Head of caudate nucleus (tissue), 42 donors: ENCODE data around the gene CLPTM1.
A peak's percentile ranks its signal among the peaks of the same experiment; 100 is the strongest.

ENCODE experiments used
- DNase-seq, 42 donors: peaks; one replicate each; pipeline versions ENCODE4 v3.0.0 to v3.0.0-alpha.2; 2020 to 2021; ENCODE audit warnings: mixed read lengths in 7 of 42
- intact Hi-C: fragments of 100-400 bp; cut with DNase I; formaldehyde crosslinking; loops from one replicate; pipeline ENCODE4 v1.15.0; 2022

The CLPTM1 gene

DNA sequence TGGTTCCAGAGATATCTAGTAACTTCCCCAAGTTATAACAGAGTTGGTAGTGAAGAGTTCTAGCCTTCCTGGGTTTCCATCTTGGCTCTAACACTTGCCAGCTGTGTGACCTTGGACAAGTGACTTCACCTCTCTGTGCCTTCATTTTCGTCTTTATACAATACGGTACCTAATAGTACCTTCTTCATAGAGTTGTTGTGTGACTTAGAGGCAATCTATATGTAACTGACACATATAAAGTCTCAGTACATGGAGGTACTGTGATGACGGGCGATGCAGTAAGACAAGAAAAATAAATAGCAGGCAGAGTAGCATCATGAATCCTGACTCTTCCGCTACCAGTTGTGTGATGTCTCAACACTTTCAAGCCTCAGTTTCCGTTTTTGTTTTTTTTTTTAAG lies 75.6 kb downstream of the CLPTM1 start:
- DNase-seq, result no peak
- intact Hi-C loops, result no loop called here

DNA sequence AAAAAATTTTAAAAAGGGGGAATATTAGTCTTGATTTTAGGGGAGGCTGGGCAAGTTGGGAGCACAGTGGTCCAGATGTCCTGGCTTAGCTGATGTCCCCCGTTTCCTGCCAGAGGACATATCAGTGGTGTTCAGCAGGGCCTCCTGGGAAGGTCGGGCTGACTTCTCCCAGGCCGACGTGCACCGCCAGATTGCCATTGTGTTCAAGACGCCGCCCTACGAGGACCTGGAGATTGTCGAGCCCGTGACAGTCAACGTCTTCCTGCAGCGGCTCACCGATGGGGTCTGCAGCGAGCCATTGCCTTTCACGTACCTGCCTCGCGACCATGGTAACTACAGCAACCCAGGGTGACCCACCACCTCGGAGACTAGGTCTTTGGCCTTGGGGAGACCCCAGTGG lies 77.2 kb downstream of the CLPTM1 start:
- DNase-seq, result no peak
- intact Hi-C loops, result no loop called here

DNA sequence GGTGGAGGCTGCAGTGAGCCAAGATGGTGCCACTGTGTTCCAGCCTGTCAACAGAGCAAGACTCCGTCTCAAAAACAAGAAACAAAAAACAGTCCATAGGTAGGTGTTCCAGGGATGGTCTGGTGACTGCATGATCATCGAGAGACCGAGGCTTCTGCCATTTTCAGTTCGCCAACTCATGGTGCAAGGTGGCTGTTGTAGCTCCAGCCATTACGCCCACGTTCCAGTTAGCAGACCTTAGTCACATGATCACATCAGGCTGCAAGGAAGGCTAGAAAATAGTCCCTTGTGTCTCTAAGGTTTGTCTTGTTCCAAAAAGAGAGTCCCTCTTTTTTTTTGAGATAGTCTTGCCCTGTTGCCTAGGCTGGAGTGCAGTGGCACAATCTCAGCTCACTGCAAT lies 80.6 kb downstream of the CLPTM1 start:
- intact Hi-C loops, result loop anchor here (5.0 kb wide), 1 partner anchor 142 kb away; the partner anchor contains the start of genes BLOC1S3 and TRAPPC6A
- DNase-seq, result no peak

DNA sequence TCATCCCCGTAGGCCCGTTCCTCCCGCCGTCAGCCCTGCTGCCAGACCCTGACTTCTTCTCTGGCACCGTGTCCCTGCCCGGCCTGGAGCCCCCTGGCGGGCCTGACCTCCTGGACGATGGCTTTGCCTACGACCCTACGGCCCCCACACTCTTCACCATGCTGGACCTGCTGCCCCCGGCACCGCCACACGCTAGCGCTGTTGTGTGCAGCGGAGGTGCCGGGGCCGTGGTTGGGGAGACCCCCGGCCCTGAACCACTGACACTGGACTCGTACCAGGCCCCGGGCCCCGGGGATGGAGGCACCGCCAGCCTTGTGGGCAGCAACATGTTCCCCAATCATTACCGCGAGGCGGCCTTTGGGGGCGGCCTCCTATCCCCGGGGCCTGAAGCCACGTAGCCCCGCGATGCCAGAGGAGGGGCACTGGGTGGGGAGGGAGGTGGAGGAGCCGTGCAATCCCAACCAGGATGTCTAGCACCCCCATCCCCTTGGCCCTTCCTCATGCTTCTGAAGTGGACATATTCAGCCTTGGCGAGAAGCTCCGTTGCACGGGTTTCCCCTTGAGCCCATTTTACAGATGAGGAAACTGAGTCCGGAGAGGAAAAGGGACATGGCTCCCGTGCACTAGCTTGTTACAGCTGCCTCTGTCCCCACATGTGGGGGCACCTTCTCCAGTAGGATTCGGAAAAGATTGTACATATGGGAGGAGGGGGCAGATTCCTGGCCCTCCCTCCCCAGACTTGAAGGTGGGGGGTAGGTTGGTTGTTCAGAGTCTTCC lies 82.4 kb downstream of the CLPTM1 start:
- intact Hi-C loops, result loop anchor here (5.0 kb wide), 1 partner anchor 140 kb away; the partner anchor contains the start of genes BLOC1S3 and TRAPPC6A
- DNase-seq, result no peak

DNA sequence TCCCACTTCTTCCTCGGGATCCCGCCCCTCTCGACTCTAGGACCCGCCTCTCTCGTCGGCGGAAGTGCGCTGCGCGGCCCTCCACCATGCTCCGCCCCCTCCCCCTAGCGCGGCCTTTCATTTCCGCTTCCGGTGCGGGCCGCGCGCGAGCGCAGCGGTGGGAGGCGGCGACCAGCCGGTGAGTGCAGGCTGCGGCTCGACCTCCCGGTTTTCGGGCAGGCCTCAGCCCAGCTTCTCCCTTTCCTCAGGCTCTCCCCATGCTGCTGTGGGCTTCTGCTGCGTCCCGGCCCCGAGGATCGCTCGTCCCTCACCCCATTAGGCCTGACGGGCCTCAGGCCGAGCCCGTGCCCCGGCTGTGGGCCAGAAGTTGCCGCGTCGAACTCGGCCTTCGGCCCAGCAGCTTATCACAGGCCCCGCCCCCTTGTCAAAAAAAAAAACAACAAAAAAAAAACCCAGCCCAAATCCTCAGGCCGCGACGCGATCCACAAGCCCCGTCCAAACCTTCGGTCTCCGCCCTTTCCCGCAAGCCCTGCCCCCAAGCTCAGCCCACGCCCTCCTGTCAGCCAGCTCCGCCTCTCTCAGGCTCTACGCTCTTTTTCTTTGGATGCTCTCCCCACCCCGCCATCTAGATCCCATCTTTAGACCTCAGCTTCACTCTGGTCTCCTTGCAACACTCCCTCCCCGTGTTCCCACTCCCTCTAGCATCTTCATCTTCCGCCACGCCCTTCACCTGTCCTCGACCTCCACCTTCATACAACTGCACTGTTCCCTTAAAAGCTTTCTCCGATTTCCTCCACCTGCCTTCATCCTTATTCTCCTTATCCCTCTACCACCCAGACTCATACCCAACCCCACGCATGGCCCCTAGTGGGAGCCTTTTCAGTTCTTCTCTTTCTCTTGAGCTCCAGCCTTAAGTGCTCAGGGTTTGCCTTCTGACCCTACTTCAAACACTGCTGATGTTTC lies 84.0 kb downstream of the CLPTM1 start, which contains the start of gene CLASRP:
Gene CLASRP (plus strand): TSS at position 115 of the 963 bp plus-strand sequence. CDS start 1,168 bp downstream, outside the sequence.
- intact Hi-C loops, result loop anchor here (5.0 kb wide), 1 partner anchor 138 kb away; the partner anchor contains the start of genes BLOC1S3 and TRAPPC6A
- DNase-seq, result peak; percentile 74 to 97 (median 93)

DNA sequence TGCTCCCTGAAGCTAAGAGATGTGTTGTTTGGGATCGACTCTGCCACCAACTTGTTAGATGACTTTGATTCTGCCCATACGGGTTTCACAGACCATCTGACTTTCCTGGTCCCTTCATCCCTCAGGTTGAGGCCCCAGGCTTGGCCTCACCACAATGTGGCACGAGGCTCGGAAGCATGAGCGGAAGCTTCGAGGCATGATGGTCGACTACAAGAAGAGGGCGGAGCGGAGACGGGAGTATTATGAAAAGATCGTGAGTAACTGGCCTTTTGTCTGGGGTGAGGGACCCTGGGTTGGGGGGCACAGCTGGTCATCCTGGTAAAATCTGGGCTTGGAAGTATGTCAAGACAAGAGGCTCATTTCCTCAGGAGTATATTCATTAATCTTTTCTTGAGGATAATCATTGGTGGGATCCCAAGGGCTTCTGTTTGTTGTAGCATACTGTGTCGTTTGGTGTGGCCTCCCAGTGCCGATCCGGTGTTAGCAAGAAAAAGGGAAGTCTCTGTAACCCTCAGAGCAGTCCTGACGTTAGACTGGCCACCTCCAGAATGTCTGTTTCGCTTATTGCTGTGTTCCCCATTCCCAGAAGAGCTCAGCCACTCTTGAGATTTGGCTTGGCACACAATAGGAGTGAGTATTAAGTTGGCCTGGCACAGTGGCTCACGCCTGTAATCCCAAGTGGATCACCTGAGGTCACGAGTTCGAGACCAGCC lies 85.0 kb downstream of the CLPTM1 start:
- intact Hi-C loops, result no loop called here
- DNase-seq, result no peak

DNA sequence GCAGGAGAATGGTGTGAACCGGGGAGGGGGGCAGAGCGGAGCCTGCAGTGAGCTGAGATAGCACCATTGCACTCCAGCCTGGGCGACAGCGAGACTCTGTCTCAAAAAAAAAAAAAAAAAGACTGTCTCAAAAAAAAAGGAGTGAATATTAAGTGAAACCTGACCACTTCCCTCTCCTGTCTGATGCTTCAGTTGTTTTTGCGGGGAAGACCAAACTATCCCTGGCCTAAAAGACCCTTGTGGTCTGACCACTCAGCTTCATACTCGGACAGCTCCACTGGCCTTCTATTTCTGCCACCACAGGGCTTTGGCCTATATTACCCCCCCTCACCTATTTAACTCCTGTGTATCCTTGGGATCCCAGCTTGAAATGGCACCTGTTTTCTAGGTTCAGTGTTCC lies 85.9 kb downstream of the CLPTM1 start:
- no peak for DNase-seq
- intact Hi-C loops, result no loop called here
